ENCODE measurements around the gene KRTAP2-2. TPM values are rescaled to one million over a fixed set of nuclear protein-coding genes. Genes with fewer than 3 reads are reported as not detected.

Gene KRTAP2-2
- total RNA-seq, 1 experiment from 2014 or later, result not detected

- Mint-ChIP-seq H3K4me1 (ENCODE audit: insufficient read depth, unreplicated experiment) (no peaks in the 10 kb centered on the region), H3K9me3 (ENCODE audit: unreplicated experiment) (no peaks in the 10 kb centered on the region), H3K4me3 (ENCODE audit: unreplicated experiment) (no peak overlapping the region), H3K27ac (ENCODE audit: low read depth, unreplicated experiment) (no peak overlapping the region), H3K36me3 (ENCODE audit: insufficient read depth, unreplicated experiment) (no peaks in the 10 kb centered on the region), H3K27me3 (ENCODE audit: insufficient read depth, unreplicated experiment) (no peaks in the 10 kb centered on the region)
- POLR2A ChIA-PET, result no interaction called here
- CTCF ChIA-PET, result no interaction called here
- no TSS peak for BruUV-seq (replicated peaks)
- TF ChIP-seq CTCF (IDR thresholded peaks at IDR 0.05; ENCODE audit: unreplicated experiment), result no peak
- intact Hi-C loops (cut with micrococcal nuclease), result no loop called here
- DNase-seq (ENCODE audit: unreplicated experiment), result no peak
Measured at GRCh38 chr17:41024697-41025096, 30.3 kb downstream of the KRTAP2-2 start.

GRCh38 chr17:41020336-41020735, 34.7 kb downstream of the KRTAP2-2 start:
- TF ChIP-seq CTCF (IDR thresholded peaks at IDR 0.05; ENCODE audit: unreplicated experiment), result no peak
- no peak for DNase-seq (ENCODE audit: unreplicated experiment)
- intact Hi-C loops (cut with micrococcal nuclease), result no loop called here
- Mint-ChIP-seq H3K27ac (ENCODE audit: low read depth, unreplicated experiment) (no peak overlapping the region), H3K4me1 (ENCODE audit: insufficient read depth, unreplicated experiment) (no peaks in the 10 kb centered on the region), H3K9me3 (ENCODE audit: unreplicated experiment) (no peaks in the 10 kb centered on the region), H3K4me3 (ENCODE audit: unreplicated experiment) (no peak overlapping the region), H3K27me3 (ENCODE audit: insufficient read depth, unreplicated experiment) (no peaks in the 10 kb centered on the region), H3K36me3 (ENCODE audit: insufficient read depth, unreplicated experiment) (no peaks in the 10 kb centered on the region)
- no TSS peak for BruUV-seq (replicated peaks)
- CTCF ChIA-PET, result no interaction called here
- POLR2A ChIA-PET, result no interaction called here

GRCh38 chr17:41019415-41019814, 35.6 kb downstream of the KRTAP2-2 start:
- CTCF ChIA-PET, result interaction anchor here (0.6 to 0.8 kb wide), 2 partner anchors 113 to 203 kb away, joined by 3 read pairs; no protein-coding TSS in a partner anchor
- TF ChIP-seq CTCF (IDR thresholded peaks at IDR 0.05; ENCODE audit: unreplicated experiment), result no peak
- no peaks in the 10 kb centered on the region for H3K4me1 Mint-ChIP-seq (ENCODE audit: insufficient read depth, unreplicated experiment)
- no peaks in the 10 kb centered on the region for H3K36me3 Mint-ChIP-seq (ENCODE audit: insufficient read depth, unreplicated experiment)
- BruUV-seq (replicated peaks), result no TSS peak
- no peak for DNase-seq (ENCODE audit: unreplicated experiment)
- H3K4me3 Mint-ChIP-seq (ENCODE audit: unreplicated experiment), result no peak overlapping the region
- intact Hi-C loops (cut with micrococcal nuclease), result no loop called here
- H3K9me3 Mint-ChIP-seq (ENCODE audit: unreplicated experiment), result no peaks in the 10 kb centered on the region
- POLR2A ChIA-PET, result no interaction called here
- no peaks in the 10 kb centered on the region for H3K27me3 Mint-ChIP-seq (ENCODE audit: insufficient read depth, unreplicated experiment)
- no peak overlapping the region for H3K27ac Mint-ChIP-seq (ENCODE audit: low read depth, unreplicated experiment)

- Mint-ChIP-seq H3K4me1 (ENCODE audit: insufficient read depth, unreplicated experiment) (no peaks in the 10 kb centered on the region), H3K4me3 (ENCODE audit: unreplicated experiment) (no peak overlapping the region), H3K27ac (ENCODE audit: low read depth, unreplicated experiment) (no peak overlapping the region), H3K27me3 (ENCODE audit: insufficient read depth, unreplicated experiment) (no peaks in the 10 kb centered on the region), H3K9me3 (ENCODE audit: unreplicated experiment) (no peaks in the 10 kb centered on the region), H3K36me3 (ENCODE audit: insufficient read depth, unreplicated experiment) (no peaks in the 10 kb centered on the region)
- CTCF ChIA-PET, result interaction anchor here (0.8 to 0.9 kb wide), 2 partner anchors 18 to 112 kb away, joined by 3 to 4 read pairs; no protein-coding TSS in a partner anchor
- no peak for DNase-seq (ENCODE audit: unreplicated experiment)
- TF ChIP-seq CTCF (IDR thresholded peaks at IDR 0.05; ENCODE audit: unreplicated experiment), result no peak
- POLR2A ChIA-PET, result no interaction called here
- intact Hi-C loops (cut with micrococcal nuclease), result no loop called here
- BruUV-seq (replicated peaks), result no TSS peak
Measured at GRCh38 chr17:41018541-41018940, 36.5 kb downstream of the KRTAP2-2 start.
